ENCODE data around the gene SPCS2.
"Not testable (repeated sequence)": the region's sequence is repeated elsewhere in the genome, so short reads cannot be mapped to it uniquely, and the experiment has no call there.

Gene SPCS2

GRCh38 chr11:74950374-74950969, 1.4 kb downstream of the SPCS2 start:
- no peak for DNase-seq

GRCh38 chr11:74951226-74951625, 2.2 kb downstream of the SPCS2 start:
- no peak for DNase-seq

GRCh38 chr11:74952752-74953151, 3.7 kb downstream of the SPCS2 start:
- DNase-seq, result no peak

- DNase-seq, result no peak
These were observed 4.4 kb downstream of the SPCS2 start for GRCh38 chr11:74953451-74953850.

- DNase-seq, result no peak
These were observed 5.1 kb downstream of the SPCS2 start for GRCh38 chr11:74954199-74954598.

- no peak for DNase-seq
These were observed 7.4 kb downstream of the SPCS2 start for GRCh38 chr11:74956397-74957015.

- DNase-seq, result no peak
These were observed 9.0 kb downstream of the SPCS2 start for GRCh38 chr11:74957937-74958629.

GRCh38 chr11:74960128-74960527, 11.1 kb downstream of the SPCS2 start:
- DNase-seq, result not testable (repeated sequence)

GRCh38 chr11:74966651-74967050, 17.6 kb downstream of the SPCS2 start:
- DNase-seq, result no peak

- no peak for DNase-seq
These were observed 21.9 kb downstream of the SPCS2 start for GRCh38 chr11:74970852-74971395.

- no peak for DNase-seq
These were observed 22.4 kb downstream of the SPCS2 start for GRCh38 chr11:74971424-74971823.

- DNase-seq, result no peak
These were observed 29.0 kb downstream of the SPCS2 start for GRCh38 chr11:74978041-74978440.

GRCh38 chr11:74980634-74981033, 31.6 kb downstream of the SPCS2 start:
- DNase-seq, result no peak

- no peak for DNase-seq
These were observed 32.8 kb downstream of the SPCS2 start for GRCh38 chr11:74981888-74982287.

GRCh38 chr11:74984070-74984469, 35.0 kb downstream of the SPCS2 start:
- DNase-seq, result no peak

GRCh38 chr11:74984730-74985129, 35.7 kb downstream of the SPCS2 start:
- no peak for DNase-seq

- DNase-seq, result peak; percentile 47
These were observed 39.6 kb downstream of the SPCS2 start, which contains the start of gene NEU3 for GRCh38 chr11:74988541-74989259. TSS of gene NEU3 (plus strand) at chr11:74988933. CDS start at chr11:74989061, 128 bp downstream.

GRCh38 chr11:74989260-74989638, 40.2 kb downstream of the SPCS2 start:
- no peak for DNase-seq

GRCh38 chr11:74990150-74990549, 41.1 kb downstream of the SPCS2 start:
- DNase-seq, result not testable (repeated sequence)

- no peak for DNase-seq
These were observed 41.9 kb downstream of the SPCS2 start for GRCh38 chr11:74990941-74991340.

GRCh38 chr11:74992852-74993251, 43.8 kb downstream of the SPCS2 start:
- no peak for DNase-seq

- DNase-seq, result no peak
These were observed 51.9 kb downstream of the SPCS2 start for GRCh38 chr11:75000975-75001354.

- DNase-seq, result no peak
These were observed 52.6 kb downstream of the SPCS2 start for GRCh38 chr11:75001686-75002085.

All from DMS153 (cell line).